ENCODE data around the gene DLG2.

Gene DLG2

GRCh38 chr11:84663731-84664130 is 963.4 kb downstream of the DLG2 start:
- DNase-seq (ENCODE audit: low read depth in 2 of 2): no peak

DNA sequence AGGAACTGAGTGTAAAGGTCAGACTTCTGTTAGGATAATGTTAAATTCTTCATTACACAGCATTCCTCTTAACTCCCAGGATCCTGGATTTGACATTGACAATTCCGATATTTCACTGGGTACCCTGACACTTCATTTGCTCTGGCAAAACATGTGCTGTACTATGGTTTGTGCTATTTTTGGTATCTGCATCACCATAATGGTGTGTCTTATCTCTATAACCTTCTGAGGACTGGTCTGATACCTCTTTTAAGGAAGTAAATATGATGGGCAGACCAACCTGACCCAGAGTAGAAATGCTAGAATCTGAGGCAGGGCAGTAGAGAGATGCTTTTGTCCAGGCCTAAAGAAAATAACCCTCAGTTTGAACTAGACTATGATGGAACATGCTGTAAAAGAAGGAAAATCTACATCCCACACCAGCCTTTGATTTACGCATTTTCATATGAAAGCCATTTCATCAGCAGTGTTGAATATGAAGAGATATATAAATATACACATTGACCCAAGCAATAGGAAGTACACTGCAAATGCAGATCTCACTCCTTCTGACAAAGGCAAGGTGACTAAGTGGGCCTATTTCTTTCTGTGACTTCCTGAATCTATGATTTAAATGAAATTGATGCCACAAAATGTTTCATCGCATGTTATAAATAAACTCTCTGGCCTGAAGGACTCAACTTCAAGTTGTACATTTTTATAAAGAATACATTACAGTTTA is 966.7 kb downstream of the DLG2 start:
- DNase-seq (ENCODE audit: low read depth in 2 of 2): no peak

- DNase-seq (ENCODE audit: low read depth in 2 of 2): no peak
Observed at GRCh38 chr11:84655712-84656111, 971.4 kb downstream of the DLG2 start.

GRCh38 chr11:84648471-84648870 is 978.7 kb downstream of the DLG2 start:
- DNase-seq (ENCODE audit: low read depth in 2 of 2): no peak

- no peak for DNase-seq (ENCODE audit: low read depth in 2 of 2)
Observed at GRCh38 chr11:84645988-84646694, 981.0 kb downstream of the DLG2 start.

DNA sequence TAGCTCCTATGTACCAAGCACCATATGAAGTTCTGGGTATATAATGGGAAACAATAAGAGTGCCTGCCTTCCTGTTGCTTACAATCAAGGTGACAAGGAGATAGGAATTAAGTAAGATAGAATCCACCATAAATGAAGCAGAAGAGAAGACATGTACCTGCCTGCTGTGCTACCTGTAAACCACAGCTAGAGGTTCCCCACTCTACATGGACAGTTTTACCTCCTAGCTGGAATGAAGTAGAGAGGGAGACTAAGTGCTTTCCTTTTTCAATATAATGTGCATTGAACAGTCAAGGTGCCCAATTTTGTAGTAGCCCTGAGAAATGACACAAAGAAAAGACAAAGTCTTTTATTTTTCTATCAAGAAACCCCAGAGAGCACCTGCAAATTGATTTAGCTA is 984.6 kb downstream of the DLG2 start:
- no peak for DNase-seq (ENCODE audit: low read depth in 2 of 2)

DNA sequence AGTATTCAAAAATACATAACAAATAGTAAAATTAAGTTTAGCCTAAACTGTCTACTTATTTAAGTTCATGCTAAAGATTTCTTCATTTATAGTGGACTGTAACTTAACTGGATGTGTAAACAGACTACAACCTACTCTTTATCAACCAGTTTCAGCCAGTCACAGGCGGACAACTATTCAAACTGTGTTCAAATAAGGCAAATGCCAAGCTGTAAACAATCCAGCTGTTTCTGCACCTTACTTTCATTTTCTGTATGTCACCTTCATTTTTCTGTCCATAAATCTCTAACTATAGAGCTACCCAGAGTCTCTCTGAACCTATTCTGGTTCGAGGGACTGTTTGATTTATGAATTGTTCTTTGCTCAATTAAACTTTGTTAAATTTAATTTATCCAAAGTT is 992.8 kb downstream of the DLG2 start:
- no peak for DNase-seq (ENCODE audit: low read depth in 2 of 2)

DNA sequence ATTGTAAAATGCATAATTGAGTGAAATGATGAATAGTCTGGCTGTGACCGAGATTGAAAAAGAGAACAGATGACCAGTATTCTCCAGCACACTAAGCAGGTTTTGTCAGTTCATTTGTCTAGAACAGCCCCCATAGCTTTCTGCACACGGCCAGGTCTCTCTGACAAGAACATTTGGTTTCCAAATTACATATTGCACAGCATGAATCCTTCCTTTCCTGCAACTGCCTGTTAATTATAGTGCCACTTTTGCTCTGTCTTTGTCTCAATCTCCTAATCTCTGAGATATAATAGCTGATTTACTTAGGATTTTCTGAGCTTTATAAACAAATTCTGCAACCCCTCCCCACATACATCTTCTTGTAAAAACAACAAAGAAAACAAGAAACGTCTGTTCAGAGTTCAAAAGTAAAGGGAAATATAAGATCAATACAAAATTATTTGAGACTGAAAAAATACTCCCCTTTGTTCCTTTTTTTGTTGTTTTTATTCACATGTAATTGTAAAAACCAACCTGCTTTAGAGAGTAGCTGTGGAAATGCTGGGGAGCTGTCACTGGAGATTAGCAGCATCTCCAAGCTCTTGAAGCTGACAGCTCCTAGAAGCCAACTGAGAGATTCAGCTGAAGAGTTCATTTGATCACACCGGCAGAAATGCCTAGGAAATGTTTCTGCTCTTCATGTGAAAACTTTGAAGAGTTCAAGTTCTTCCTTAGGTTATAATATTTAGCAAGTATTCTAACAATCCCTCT is 998.1 kb downstream of the DLG2 start:
- no peak for DNase-seq (ENCODE audit: low read depth in 2 of 2)

DNA sequence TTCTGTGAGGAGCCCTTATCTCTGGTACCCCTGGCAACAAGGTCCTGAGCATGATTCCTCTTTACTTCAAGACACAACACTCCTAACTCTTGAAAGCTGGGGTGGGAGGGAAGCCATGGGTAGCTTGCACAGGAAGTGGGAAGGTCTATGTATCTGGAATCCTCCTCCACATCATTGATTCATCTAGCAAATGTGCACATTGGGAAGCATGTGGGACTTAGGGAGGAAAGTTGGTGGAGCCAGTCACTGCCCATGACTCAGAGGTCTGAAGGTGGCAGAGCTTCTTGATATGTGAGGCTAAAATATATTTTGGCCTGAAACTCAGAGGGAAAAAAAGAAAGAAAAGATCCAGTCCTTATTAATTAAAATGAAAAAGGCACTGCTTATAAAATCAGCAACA is 1000.9 kb downstream of the DLG2 start:
- DNase-seq (ENCODE audit: low read depth in 2 of 2): no peak

DNA sequence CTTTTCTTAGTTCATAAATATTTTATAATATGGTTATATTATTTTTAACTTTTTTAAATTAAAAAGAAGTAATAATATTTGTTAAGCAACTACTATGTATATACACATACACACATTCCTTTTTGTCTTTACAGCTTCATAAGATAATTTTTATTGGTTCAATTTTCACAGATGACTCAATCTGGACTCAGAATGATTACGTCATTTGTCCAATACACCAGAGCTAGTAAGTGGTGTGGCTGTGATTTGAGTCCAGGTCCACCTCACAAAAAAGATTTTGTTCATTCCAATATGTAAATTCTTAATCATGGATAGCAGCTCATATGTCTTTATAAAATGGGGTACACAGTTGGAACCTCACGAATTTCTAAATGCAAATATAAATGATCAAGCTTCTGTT is 1014.5 kb downstream of the DLG2 start:
- no peak for DNase-seq (ENCODE audit: low read depth in 2 of 2)

GRCh38 chr11:84608837-84609196 is 1018.3 kb downstream of the DLG2 start:
- no peak for DNase-seq (ENCODE audit: low read depth in 2 of 2)

GRCh38 chr11:84607975-84608836 is 1018.9 kb downstream of the DLG2 start:
- DNase-seq (ENCODE audit: low read depth in 2 of 2): no peak

DNA sequence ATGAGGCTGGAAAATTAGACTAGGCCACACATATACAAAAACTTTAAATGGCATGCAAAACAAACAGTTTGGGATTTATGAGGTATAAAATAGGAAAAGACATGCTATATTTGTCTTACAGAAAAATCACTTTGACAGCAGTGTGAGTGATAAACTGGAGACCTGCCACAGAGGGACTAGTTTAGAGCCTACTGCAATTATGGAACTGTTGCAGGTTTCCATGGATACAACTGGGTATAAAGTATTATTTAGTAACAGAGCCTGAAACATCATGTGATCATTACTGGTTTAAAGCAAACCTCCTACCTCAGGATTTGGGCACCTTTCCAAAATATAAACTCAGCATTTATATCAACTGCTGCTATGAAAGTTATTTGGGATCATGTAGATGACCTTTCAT is 1032.5 kb downstream of the DLG2 start:
- no peak for DNase-seq (ENCODE audit: low read depth in 2 of 2)

GRCh38 chr11:84590106-84590505 is 1037.0 kb downstream of the DLG2 start:
- no peak for DNase-seq (ENCODE audit: low read depth in 2 of 2)

DNA sequence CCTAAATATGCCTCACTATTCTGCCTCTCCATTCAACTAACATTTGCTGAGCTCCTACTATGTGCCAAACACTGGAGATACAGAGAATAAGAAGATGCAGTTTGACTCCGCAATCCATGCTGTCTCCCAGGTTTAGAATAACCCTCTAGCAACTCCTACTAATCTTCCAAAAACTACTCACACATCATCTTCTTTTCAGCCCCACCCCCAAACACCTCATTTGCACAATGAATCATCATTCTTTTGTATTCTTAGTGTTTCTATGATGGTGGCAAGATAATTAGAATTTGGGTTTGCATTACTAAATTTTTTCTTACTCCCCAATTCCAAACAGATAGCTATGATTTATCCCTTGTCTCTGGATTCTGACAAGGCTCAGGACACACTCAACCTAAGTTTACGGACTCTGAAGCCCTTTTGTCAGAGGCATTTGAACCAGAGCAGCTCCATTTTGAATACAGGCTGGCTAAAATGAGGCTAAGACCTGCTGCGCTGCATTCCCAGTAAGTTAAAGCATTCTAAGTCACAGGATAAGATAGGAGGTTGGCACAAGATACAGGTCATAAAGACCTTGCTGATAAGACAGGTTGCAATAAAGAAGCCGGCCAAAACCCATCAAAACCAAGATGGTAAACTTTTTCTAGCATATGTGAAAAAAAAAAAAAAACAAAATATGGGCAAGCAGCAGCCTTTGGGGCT is 1038.9 kb downstream of the DLG2 start:
- no peak for DNase-seq (ENCODE audit: low read depth in 2 of 2)

DNA sequence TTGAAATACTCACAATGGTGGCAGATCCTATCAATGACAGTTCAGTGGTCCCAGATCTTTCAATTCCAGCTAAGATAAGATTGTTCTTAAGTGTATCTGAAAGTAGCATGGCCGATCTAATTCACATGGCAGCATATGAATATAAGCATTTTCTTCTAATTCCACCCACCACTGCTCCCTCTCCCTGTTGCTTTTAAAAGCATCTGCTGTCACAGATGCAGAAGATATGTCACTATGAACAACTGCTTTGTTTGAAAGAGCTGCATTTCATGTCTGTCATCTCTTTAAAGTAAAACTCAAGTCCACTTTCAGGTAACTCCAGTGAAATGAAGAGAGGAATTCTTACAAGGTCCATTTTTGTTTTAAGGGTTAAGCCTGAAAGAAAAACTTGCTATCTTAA is 1044.0 kb downstream of the DLG2 start:
- DNase-seq (ENCODE audit: low read depth in 2 of 2): no peak

DNA sequence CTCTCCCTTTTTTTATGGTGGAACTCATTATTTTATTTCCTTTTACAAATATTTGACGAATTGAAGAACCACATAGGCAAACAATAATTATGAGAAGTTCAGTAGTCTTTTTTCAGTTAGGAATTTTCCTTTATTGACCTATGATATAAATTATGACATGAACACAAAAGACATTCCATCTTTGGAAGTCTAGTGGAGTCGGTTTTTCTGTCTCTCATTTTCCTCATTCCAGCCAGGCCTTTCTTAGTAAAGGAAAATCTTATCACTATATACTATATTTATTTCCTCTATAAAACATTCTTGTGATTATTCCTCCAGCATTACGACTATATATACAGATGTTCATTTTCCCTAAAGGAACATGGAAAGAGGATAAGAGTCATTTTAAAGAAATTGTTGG is 1046.1 kb downstream of the DLG2 start:
- DNase-seq (ENCODE audit: low read depth in 2 of 2): no peak

GRCh38 chr11:84580428-84580827 is 1046.7 kb downstream of the DLG2 start:
- DNase-seq (ENCODE audit: low read depth in 2 of 2): no peak

DNA sequence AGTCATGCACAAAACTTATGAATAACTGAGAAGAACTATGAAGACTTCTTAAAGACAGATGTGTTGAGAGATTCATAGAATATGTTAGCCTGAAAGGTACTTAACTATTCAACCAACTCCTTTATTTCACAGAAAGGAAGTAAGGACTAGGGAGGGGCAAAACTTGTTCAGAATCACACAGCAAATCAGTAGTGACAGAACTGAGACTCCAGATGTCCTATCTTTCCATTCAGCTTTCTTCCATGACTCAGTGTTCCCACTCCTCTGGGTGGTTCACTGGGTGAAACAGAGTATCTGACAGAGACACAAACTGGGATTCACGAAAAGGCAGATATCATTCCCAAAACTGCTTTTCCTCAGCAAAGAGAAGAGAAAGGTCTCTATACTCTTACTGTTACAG is 1053.3 kb downstream of the DLG2 start:
- no peak for DNase-seq (ENCODE audit: low read depth in 2 of 2)

- DNase-seq (ENCODE audit: low read depth in 2 of 2): no peak
Observed at GRCh38 chr11:84566671-84567070, 1060.5 kb downstream of the DLG2 start.

GRCh38 chr11:84564867-84565184 is 1062.3 kb downstream of the DLG2 start:
- DNase-seq (ENCODE audit: low read depth in 2 of 2): no peak
